HFF-Myc (cell line): ENCODE results near the gene IQSEC3.

Experiments used
- DNase-seq: peaks from one replicate; pipeline ENCODE4 v3.0.0-alpha.2; 2011; ENCODE audit warnings: low read depth; ENCODE audit errors: extremely low read depth
- H3K4me3 ChIP-seq: replicated peaks from 2 replicates; pipeline ENCODE4 v1.5.1; 2011; ENCODE audit warnings: low read depth, mild to moderate bottlenecking, control low read depth, low read length
- TF ChIP-seq, protein P1 (sequence below): IDR thresholded peaks from 2 replicates; pipeline ENCODE4 v1.5.1; 2012; ENCODE audit warnings: mild to moderate bottlenecking, low read depth, low read length, control low read depth; ENCODE audit errors: missing control alignments

IQSEC3 gene

DNA sequence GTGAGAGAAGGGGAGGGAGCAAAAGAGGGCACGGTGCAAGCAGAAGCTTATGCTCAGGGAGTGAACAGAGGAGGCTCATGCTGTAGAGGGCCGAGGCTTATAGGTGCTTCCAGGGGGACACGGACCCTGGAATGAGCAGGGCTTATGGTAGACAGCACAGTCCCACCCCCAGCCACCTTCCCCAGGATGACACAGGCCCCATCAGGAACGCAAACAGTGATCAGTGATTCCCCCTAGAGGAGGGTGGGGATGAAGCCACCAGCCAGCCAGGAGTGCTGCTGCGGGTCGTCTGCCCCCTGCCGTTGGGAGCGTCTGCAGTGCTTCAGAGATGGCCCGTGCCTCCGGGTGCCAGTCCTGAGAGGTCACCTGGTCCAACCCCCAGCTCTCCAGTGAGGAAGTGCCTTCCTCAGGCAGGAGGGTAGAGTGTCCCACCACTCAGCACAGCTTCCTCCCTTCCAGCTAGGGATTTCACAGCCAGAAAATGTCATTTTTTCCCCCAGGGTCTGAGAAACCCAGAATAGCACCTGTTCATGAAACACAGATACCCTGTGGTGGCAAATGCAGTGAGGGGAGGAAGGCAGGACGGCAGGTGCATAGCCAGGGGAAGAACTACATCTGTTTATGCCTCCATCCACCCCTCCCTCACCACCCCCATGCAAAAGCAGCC is 86.6 kb downstream of the IQSEC3 start:
- H3K4me3 ChIP-seq, result no peak overlapping the region
- TF ChIP-seq, protein P1, sequence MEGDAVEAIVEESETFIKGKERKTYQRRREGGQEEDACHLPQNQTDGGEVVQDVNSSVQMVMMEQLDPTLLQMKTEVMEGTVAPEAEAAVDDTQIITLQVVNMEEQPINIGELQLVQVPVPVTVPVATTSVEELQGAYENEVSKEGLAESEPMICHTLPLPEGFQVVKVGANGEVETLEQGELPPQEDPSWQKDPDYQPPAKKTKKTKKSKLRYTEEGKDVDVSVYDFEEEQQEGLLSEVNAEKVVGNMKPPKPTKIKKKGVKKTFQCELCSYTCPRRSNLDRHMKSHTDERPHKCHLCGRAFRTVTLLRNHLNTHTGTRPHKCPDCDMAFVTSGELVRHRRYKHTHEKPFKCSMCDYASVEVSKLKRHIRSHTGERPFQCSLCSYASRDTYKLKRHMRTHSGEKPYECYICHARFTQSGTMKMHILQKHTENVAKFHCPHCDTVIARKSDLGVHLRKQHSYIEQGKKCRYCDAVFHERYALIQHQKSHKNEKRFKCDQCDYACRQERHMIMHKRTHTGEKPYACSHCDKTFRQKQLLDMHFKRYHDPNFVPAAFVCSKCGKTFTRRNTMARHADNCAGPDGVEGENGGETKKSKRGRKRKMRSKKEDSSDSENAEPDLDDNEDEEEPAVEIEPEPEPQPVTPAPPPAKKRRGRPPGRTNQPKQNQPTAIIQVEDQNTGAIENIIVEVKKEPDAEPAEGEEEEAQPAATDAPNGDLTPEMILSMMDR, result peak; percentile 92
- DNase-seq, result peak; percentile 14

DNA sequence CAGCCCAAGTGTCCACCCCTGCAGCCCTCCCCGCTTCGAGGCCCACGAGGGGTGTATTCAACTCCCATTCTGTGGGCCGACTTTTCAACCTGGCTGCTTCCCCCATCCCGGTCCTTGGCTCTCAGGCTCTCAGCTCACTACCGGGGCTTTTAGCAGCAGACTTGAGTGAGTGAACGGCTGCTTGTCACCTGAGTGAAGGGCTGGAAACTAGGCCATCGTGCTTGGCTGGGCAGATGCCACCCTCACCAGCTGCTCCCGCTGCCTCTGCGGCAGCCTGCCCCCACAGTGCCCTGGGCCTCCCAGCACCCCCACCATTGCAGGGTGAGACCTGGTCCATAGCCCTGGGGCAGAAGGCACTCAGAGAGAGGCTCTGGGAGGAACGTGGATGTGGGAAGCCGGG is 87.5 kb downstream of the IQSEC3 start:
- TF ChIP-seq, protein P1, result no peak
- DNase-seq, result no peak

GRCh38 chr12:155006-155405 is 88.4 kb downstream of the IQSEC3 start:
- TF ChIP-seq, protein P1, result no peak
- no peak overlapping the region for H3K4me3 ChIP-seq
- DNase-seq, result no peak

More for the DNA sequence above, 87.5 kb downstream of the IQSEC3 start:
- no peak overlapping the region for H3K4me3 ChIP-seq

- no peak overlapping the region for H3K4me3 ChIP-seq
- TF ChIP-seq, protein P1, result no peak
- no peak for DNase-seq
These were observed 89.1 kb downstream of the IQSEC3 start for GRCh38 chr12:155646-156045.

- TF ChIP-seq, protein P1, result no peak
- H3K4me3 ChIP-seq, result no peak overlapping the region
- no peak for DNase-seq
These were observed 90.4 kb downstream of the IQSEC3 start for GRCh38 chr12:156945-157344.

DNA sequence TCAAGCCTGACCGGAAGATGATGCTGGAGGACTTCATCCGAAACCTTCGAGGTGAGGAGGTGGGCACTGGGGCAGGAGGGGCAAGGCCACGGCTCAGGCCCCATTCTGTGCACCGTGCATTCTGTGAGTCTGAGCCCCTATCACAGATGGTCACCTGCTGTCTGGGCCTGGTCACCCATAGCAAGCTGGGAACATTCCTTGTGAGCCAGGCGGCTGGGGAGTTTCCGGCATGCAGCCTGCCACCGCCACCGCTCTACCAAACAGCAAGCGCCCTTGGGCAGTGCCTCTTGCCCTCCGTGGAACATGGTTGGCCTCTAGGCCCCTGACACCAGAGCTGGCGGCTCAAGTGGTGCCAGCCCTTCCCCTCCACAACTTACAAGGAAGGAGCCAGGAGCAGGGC is 91.1 kb downstream of the IQSEC3 start:
- TF ChIP-seq, protein P1, result no peak
- DNase-seq, result no peak
- H3K4me3 ChIP-seq, result no peak overlapping the region
